Stomach smooth muscle (tissue), 2 donors: ENCODE measurements around the gene NXF1.
"Not testable (repeated sequence)": the region's sequence is repeated elsewhere in the genome, so short reads cannot be mapped to it uniquely, and the experiment has no call there.

ENCODE experiments used
- H3K27ac ChIP-seq: one replicate; pipeline ENCODE4 v1.7.0; 2013; ENCODE audit warnings: mild to moderate bottlenecking, low read length, inconsistent platforms
- H3K27me3 ChIP-seq, 2 donors: one replicate each; pipeline ENCODE4 v1.7.0; 2013; ENCODE audit warnings: low read length in 2 of 2; ENCODE audit not compliant: insufficient read depth in 2 of 2, control insufficient read depth in 1 of 2
- H3K36me3 ChIP-seq, 2 donors: one replicate each; pipeline ENCODE4 v1.7.0; 2013; ENCODE audit warnings: low read length in 2 of 2; ENCODE audit not compliant: control insufficient read depth in 2 of 2, insufficient read depth in 2 of 2
- H3K4me1 ChIP-seq: one replicate; pipeline ENCODE4 v1.7.0; 2013; ENCODE audit warnings: low read length; ENCODE audit not compliant: control insufficient read depth, insufficient read depth
- H3K4me3 ChIP-seq, 2 donors: one replicate each; pipeline ENCODE4 v1.7.0; 2013; ENCODE audit warnings: low read length in 2 of 2
- H3K9ac ChIP-seq, 2 donors: one replicate each; pipeline ENCODE4 v1.7.0; 2013; ENCODE audit warnings: low read length in 2 of 2, mild to moderate bottlenecking in 1 of 2
- H3K9me3 ChIP-seq, 2 donors: one replicate each; pipeline ENCODE4 v1.7.0; 2013; ENCODE audit warnings: low read length in 2 of 2; ENCODE audit not compliant: control insufficient read depth in 2 of 2
- donor health status: healthy.
- donor health status: Pancreatic carcinoma.

Gene NXF1

DNA sequence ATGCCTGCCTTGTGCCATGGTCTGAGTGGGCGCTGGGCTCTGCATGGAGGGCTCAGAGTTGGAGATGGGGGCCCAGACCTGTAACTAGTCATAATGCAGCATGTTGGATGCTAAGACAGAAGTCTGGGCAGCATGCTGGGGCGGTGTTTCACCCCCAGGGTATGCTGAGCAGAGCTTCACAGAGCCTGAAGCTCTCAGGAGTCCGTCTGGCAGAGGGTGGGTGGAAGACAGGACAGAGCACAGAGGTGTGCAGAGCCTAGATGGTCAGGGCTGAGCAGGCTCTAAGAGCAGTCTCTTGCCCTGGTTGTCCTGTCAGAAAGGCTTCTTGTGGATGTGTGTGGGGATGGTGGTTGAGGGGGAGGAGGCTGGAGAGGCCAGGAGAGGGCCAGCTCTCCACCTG is 26.8 kb downstream of the NXF1 start:
- Histone ChIP-seq H3K27me3 (no peaks in the 10 kb centered on the region), H3K4me1 (no peaks in the 10 kb centered on the region), H3K4me3 (no peak overlapping the region), H3K36me3 (peaks cover 18 to 31% of the 10 kb centered on the region in 2 donors), H3K9ac (no peak overlapping the region), H3K27ac (no peak overlapping the region), H3K9me3 (no peaks in the 10 kb centered on the region)

- peaks cover 2% of the 10 kb centered on the region for H3K4me1 ChIP-seq
- no peak overlapping the region for H3K9ac ChIP-seq
- H3K4me3 ChIP-seq: no peak overlapping the region
- peaks cover 13 to 28% of the 10 kb centered on the region in 2 donors for H3K36me3 ChIP-seq
- H3K9me3 ChIP-seq: no peaks in the 10 kb centered on the region
- no peaks in the 10 kb centered on the region for H3K27me3 ChIP-seq
- H3K27ac ChIP-seq: no peak overlapping the region
These were observed 27.9 kb downstream of the NXF1 start for GRCh38 chr11:62777389-62777788.

DNA sequence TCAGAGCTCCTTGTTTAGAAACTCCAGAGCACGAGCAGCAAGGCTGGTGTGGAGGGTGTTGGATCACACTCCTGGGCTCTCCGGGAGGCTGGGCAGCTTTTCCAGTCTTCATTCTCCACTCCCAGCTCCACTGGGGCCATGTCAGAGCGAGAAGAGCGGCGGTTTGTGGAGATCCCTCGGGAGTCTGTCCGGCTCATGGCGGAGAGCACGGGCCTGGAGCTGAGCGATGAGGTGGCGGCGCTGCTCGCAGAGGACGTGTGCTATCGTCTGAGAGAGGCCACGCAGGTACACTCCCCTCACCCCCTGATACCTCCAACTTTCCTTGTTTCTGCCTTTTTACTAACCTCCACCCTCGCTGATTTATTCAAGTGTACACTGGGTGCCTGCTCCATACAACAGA is 29.6 kb downstream of the NXF1 start:
- Histone ChIP-seq H3K9ac (no peak overlapping the region), H3K36me3 (peaks cover 9 to 21% of the 10 kb centered on the region in 2 donors), H3K27ac (no peak overlapping the region), H3K27me3 (no peaks in the 10 kb centered on the region), H3K4me3 (no peak overlapping the region), H3K4me1 (peaks cover 16% of the 10 kb centered on the region), H3K9me3 (no peaks in the 10 kb centered on the region)

DNA sequence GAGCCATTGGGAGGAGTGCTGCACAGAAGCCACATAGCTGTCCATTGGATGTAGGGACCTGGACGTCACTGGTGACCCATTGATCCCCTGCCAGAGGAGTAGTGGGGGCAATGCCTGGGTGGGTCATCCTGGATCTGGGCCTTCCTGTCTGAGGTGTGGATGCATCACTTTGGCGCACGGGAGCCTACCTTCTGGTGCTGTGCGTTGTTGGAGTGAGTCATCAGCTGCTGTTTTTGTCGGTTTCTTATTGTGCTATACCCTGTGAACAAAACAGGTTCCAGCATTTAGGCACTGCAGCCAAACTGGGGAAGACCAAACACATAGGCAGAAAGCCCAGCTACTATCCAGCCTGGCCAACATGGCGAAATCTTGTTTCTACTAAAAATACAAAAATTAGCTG is 30.8 kb downstream of the NXF1 start:
- H3K9me3 ChIP-seq: no peaks in the 10 kb centered on the region
- H3K4me3 ChIP-seq: no peak overlapping the region
- no peaks in the 10 kb centered on the region for H3K27me3 ChIP-seq
- no peak overlapping the region for H3K9ac ChIP-seq
- no peak overlapping the region for H3K27ac ChIP-seq
- H3K36me3 ChIP-seq: peaks cover 9 to 21% of the 10 kb centered on the region in 2 donors
- H3K4me1 ChIP-seq: peaks cover 27% of the 10 kb centered on the region

DNA sequence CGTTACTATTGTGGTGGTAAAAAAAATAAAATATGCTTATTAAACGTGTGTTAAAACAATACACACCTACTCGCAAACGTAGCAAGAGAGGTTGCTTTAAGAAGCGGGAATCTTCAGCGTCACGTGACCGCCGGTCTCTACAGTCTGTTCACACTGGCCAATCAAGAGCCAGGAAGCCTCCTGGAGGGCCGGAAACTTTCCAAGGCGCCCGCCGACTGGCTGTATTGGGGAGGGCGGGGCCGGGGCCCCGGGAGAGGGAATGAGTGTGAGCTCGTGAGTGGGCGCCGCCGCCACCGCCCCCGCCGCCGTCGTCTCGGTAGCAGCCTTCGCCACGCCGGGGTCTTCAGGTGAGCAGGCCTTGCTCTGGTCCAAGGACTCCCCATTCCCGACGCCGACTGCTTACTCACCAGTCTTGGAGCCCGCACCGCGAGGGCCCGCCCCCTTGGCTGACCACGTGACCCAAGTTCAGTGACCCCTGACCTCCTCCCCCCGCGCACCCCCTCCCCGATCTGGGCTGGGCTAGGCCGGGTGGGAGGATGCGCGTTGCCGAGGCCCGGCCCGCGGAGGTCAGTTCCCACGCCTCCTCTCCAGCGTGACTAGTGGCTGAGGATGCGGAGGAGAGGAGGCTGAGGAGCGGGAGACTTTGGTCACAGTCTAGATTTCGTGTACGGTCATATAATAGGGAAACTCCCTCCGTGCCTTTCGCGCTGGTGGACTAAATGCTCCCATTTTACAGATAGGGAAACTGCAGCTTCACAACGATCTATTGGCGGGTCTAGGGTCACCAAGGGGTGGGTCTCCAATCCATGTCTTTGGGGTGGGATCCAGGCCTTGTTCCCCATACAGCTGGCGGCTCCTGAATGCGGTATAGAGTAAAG is 33.9 kb downstream of the NXF1 start, which contains the start of gene TAF6L:
TAF6L (plus strand) TSS at position 253 of the 878 bp plus-strand sequence. CDS start 4,388 bp downstream, outside the sequence.
- H3K4me3 ChIP-seq: peak within 1 kb of the TSS; percentile 85 to 93
- H3K9me3 ChIP-seq: no peaks in the 10 kb centered on the region
- peak within 1 kb of the TSS; percentile 88 for H3K27ac ChIP-seq
- H3K4me1 ChIP-seq: peaks cover 27% of the 10 kb centered on the region
- no peaks in the 10 kb centered on the region for H3K27me3 ChIP-seq
- H3K36me3 ChIP-seq: peaks cover 12 to 13% of the 10 kb centered on the region in 2 donors
- H3K9ac ChIP-seq: peak within 1 kb of the TSS; percentile 67 to 80

- Histone ChIP-seq H3K9ac (peak overlapping the region; percentile 67 to 80), H3K36me3 (peaks cover 12 to 14% of the 10 kb centered on the region in 2 donors), H3K27me3 (no peaks in the 10 kb centered on the region)
These were observed 34.5 kb downstream of the NXF1 start for GRCh38 chr11:62770778-62771143.

GRCh38 chr11:62760867-62761227 is 44.4 kb downstream of the NXF1 start:
- not testable (repeated sequence) for H3K9me3 ChIP-seq, H3K9ac ChIP-seq, H3K36me3 ChIP-seq, H3K27me3 ChIP-seq, H3K27ac ChIP-seq
- H3K4me3 ChIP-seq: peak overlapping the region in 1 of 2 donors; percentile 95
- peaks cover 14% of the 10 kb centered on the region for H3K4me1 ChIP-seq

More at GRCh38 chr11:62770778-62771143, 34.5 kb downstream of the NXF1 start:
- Histone ChIP-seq H3K4me1 (peaks cover 27% of the 10 kb centered on the region), H3K27ac (peak overlapping the region; percentile 88), H3K4me3 (peak overlapping the region; percentile 85 to 93), H3K9me3 (no peaks in the 10 kb centered on the region)

DNA sequence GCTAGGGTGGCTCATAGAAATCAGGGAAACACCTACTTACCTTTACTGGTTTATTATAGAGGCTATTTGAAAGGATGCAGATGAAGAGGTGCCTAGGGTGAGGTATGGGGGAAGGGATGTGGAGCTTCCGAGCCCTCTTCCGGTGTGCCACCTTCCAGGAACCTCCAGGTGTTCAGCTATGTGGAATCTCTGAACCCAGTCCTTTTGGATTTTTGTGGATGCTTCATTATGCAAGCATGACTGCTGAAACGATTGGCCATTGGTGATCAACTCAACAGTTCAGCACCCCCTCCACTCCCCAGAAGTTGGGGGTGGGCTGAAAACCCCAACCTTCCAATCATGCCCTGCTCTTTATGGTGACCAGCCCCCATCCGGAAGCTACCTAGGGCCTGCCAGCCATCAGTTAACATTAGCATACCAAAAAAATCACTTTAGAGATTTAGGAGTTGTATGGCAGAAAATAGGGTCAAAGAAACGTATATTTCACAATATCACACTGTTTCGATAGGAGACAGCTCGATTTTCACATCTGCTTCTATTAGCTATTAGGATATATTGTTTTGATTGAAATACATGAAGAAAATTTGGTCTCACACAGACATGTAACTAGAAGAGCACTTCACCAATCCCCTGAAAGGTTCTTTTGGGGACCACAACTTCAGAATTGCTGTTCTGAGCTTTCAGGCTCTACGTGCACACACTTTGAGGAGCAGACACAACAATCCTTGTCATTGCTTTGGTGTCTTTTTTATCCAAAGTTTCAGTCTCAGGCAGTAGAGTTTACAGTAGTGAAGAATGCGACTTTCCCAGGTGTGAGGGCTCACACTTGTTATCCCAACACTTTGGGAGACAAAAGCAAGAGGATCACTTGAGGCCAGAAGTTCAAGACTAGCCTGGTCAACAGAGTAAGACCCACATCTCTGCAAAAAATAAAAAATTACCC is 47.1 kb downstream of the NXF1 start:
- H3K9ac ChIP-seq: no peak overlapping the region
- no peak overlapping the region for H3K27ac ChIP-seq
- H3K9me3 ChIP-seq: no peaks in the 10 kb centered on the region
- peaks cover 22% of the 10 kb centered on the region for H3K4me1 ChIP-seq
- H3K4me3 ChIP-seq: no peak overlapping the region
- no peaks in the 10 kb centered on the region for H3K27me3 ChIP-seq
- H3K36me3 ChIP-seq: peaks cover 0 to 2% of the 10 kb centered on the region in 2 donors

DNA sequence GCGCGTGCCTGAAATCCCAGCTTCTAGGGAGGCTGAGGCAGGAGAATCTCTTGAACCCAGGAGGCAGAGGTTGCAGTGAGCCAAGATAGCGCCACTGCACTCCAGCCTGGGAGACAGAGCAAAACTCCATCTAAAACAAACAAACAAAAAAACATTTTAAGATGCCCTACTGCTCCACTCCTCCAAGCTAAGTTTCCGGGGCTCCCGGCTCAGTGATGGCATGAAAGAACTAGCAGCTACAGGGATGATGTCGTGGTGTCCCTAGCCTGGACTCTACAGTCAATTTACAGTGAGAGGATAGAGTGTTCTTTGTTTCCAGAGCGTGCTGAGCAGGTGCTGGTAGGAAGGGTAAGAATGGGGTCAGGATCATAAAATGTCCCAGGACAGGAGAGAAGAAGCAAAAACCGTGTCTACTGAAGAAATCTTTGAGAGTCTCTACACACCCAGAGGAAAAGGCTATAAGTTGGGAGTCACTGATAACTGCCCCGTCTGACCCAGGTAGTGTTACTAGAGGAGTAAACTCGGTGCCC is 50.1 kb downstream of the NXF1 start:
- Histone ChIP-seq H3K27me3 (no peaks in the 10 kb centered on the region), H3K9me3 (no peaks in the 10 kb centered on the region), H3K36me3 (peaks cover 11 to 12% of the 10 kb centered on the region in 2 donors), H3K4me3 (no peak overlapping the region), H3K4me1 (peaks cover 19% of the 10 kb centered on the region), H3K27ac (no peak overlapping the region), H3K9ac (no peak overlapping the region)

- Histone ChIP-seq H3K4me1 (peaks cover 19% of the 10 kb centered on the region), H3K4me3 (peak within 1 kb of the TSS; percentile 95 to 100), H3K36me3 (peaks cover 11 to 12% of the 10 kb centered on the region in 2 donors), H3K27me3 (no peaks in the 10 kb centered on the region), H3K9me3 (no peaks in the 10 kb centered on the region), H3K9ac (peak within 1 kb of the TSS; percentile 83 to 92), H3K27ac (peak within 1 kb of the TSS; percentile 87)
These were observed 51.3 kb downstream of the NXF1 start, which contains the start of gene ZBTB3 for GRCh38 chr11:62753736-62754603. ZBTB3 (minus strand) TSS chr11:62754160; CDS start chr11:62753664, 496 bp downstream.
